Effector memory CD4-positive, alpha-beta T cell (primary cell): Measurements from ENCODE around the gene PCDH1.

Experiments
- DNase-seq, 3 donors: peaks; one replicate each; pipeline ENCODE4 v3.0.0-alpha.2; 2020
- H3K27ac ChIP-seq: 2 replicates; pipeline ENCODE4 v1.7.0; 2013; ENCODE audit warnings: mild to moderate bottlenecking, low read length, moderate library complexity; ENCODE audit not compliant: insufficient read depth, poor library complexity, severe bottlenecking
- H3K27me3 ChIP-seq: replicated peaks from 2 replicates; pipeline ENCODE4 v1.7.0; 2013; ENCODE audit warnings: mild to moderate bottlenecking, low read length; ENCODE audit not compliant: insufficient read depth, control insufficient read depth, poor library complexity, severe bottlenecking
- H3K36me3 ChIP-seq: 2 replicates; pipeline ENCODE4 v1.7.0; 2013; ENCODE audit warnings: mild to moderate bottlenecking, low read length, moderate library complexity; ENCODE audit not compliant: control insufficient read depth, insufficient read depth
- H3K4me1 ChIP-seq: 2 replicates; pipeline ENCODE4 v1.7.0; 2013; ENCODE audit warnings: low read length, mild to moderate bottlenecking; ENCODE audit not compliant: control insufficient read depth, insufficient read depth, poor library complexity, severe bottlenecking
- H3K4me3 ChIP-seq: 2 replicates; pipeline ENCODE4 v1.7.0; 2013; ENCODE audit warnings: low read length, low read depth, mild to moderate bottlenecking; ENCODE audit not compliant: insufficient read depth, poor library complexity, severe bottlenecking
- H3K9me3 ChIP-seq: 2 replicates; pipeline ENCODE4 v1.7.0; 2013; ENCODE audit warnings: mild to moderate bottlenecking, low read length, moderate library complexity; ENCODE audit not compliant: control insufficient read depth

Gene PCDH1

GRCh38 chr5:141914797-141915196, 36.6 kb upstream of the PCDH1 start:
- Histone ChIP-seq H3K9me3 (no peaks in the 10 kb centered on the region), H3K4me1 (peaks cover 8% of the 10 kb centered on the region), H3K36me3 (no peaks in the 10 kb centered on the region), H3K27ac (no peak overlapping the region), H3K27me3 (peaks cover 14% of the 10 kb centered on the region), H3K4me3 (no peak overlapping the region)
- DNase-seq = no peak

GRCh38 chr5:141914199-141914743, 36.1 kb upstream of the PCDH1 start:
- Histone ChIP-seq H3K9me3 (no peaks in the 10 kb centered on the region), H3K36me3 (no peaks in the 10 kb centered on the region), H3K4me3 (peak overlapping the region; percentile 20), H3K4me1 (peaks cover 8% of the 10 kb centered on the region), H3K27ac (no peak overlapping the region), H3K27me3 (peaks cover 14% of the 10 kb centered on the region)
- DNase-seq = no peak

- Histone ChIP-seq H3K9me3 (no peaks in the 10 kb centered on the region), H3K4me3 (peak overlapping the region; percentile 20), H3K27ac (no peak overlapping the region), H3K4me1 (peaks cover 8% of the 10 kb centered on the region), H3K27me3 (peaks cover 14% of the 10 kb centered on the region), H3K36me3 (no peaks in the 10 kb centered on the region)
- no peak for DNase-seq
Measured at GRCh38 chr5:141913560-141914198, 35.5 kb upstream of the PCDH1 start.

GRCh38 chr5:141910271-141910673, 32.1 kb upstream of the PCDH1 start:
- H3K27ac ChIP-seq = no peak overlapping the region
- peaks cover 14% of the 10 kb centered on the region for H3K27me3 ChIP-seq
- DNase-seq = no peak
- no peaks in the 10 kb centered on the region for H3K36me3 ChIP-seq
- no peak overlapping the region for H3K4me3 ChIP-seq
- H3K4me1 ChIP-seq = peaks cover 8% of the 10 kb centered on the region
- no peaks in the 10 kb centered on the region for H3K9me3 ChIP-seq

- H3K27me3 ChIP-seq = peaks cover 14% of the 10 kb centered on the region
- H3K4me3 ChIP-seq = no peak overlapping the region
- no peak for DNase-seq
- no peaks in the 10 kb centered on the region for H3K36me3 ChIP-seq
- no peaks in the 10 kb centered on the region for H3K9me3 ChIP-seq
- no peak overlapping the region for H3K27ac ChIP-seq
- H3K4me1 ChIP-seq = peaks cover 7% of the 10 kb centered on the region
Measured at GRCh38 chr5:141909212-141909611, 31.0 kb upstream of the PCDH1 start.

GRCh38 chr5:141908796-141909195, 30.6 kb upstream of the PCDH1 start:
- DNase-seq = no peak
- no peaks in the 10 kb centered on the region for H3K9me3 ChIP-seq
- no peak overlapping the region for H3K4me3 ChIP-seq
- peaks cover 10% of the 10 kb centered on the region for H3K27me3 ChIP-seq
- no peaks in the 10 kb centered on the region for H3K36me3 ChIP-seq
- H3K4me1 ChIP-seq = peaks cover 3% of the 10 kb centered on the region
- no peak overlapping the region for H3K27ac ChIP-seq

DNA sequence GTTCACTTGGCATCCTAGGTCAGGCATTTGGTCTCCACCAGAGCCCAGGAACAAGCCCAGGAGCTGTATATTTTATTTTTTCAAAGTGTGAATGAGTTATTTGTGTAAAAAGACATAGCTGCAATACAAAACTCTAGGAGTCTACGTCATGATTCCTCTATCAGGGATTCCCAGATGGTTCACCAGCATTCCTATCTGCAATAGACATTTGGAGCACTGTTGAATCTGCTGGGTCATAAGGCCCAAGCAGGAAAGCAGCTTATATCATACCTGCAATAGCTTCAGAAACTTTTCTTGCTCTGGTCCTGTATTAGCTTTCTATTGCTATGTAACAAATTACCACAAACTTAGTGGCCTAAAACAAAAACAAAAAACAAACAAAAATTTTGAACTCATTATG, 28.8 kb upstream of the PCDH1 start:
- Histone ChIP-seq H3K27ac (no peak overlapping the region), H3K4me3 (no peak overlapping the region), H3K4me1 (no peaks in the 10 kb centered on the region), H3K36me3 (no peaks in the 10 kb centered on the region), H3K9me3 (no peaks in the 10 kb centered on the region), H3K27me3 (no peaks in the 10 kb centered on the region)
- no peak for DNase-seq

DNA sequence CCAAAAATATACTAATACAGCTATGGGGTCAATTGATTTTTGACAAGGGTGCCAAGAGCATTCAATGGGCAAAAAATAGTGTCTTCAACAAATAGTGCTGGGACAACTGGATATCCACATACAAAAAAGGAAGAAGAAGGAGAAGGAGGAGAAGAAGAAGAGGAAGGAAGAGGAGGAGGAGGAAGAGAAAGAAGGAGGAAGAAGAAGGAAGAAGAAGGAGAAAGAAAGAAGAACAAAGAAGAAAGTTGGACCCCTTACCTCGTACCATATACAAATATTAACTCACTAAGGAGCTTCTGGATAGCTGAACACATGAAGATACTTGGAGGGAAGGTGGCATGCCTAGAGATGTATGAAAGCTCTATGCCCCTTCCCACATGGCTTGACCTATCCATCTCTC, 28.3 kb upstream of the PCDH1 start:
- Histone ChIP-seq H3K4me1 (no peaks in the 10 kb centered on the region), H3K27me3 (no peaks in the 10 kb centered on the region), H3K36me3 (no peaks in the 10 kb centered on the region), H3K9me3 (no peaks in the 10 kb centered on the region), H3K27ac (no peak overlapping the region), H3K4me3 (no peak overlapping the region)
- no peak for DNase-seq

- no peaks in the 10 kb centered on the region for H3K4me1 ChIP-seq
- no peak for DNase-seq
- no peaks in the 10 kb centered on the region for H3K9me3 ChIP-seq
- no peak overlapping the region for H3K4me3 ChIP-seq
- H3K36me3 ChIP-seq = no peaks in the 10 kb centered on the region
- H3K27me3 ChIP-seq = no peaks in the 10 kb centered on the region
- no peak overlapping the region for H3K27ac ChIP-seq
Measured at GRCh38 chr5:141904551-141904950, 26.3 kb upstream of the PCDH1 start.

DNA sequence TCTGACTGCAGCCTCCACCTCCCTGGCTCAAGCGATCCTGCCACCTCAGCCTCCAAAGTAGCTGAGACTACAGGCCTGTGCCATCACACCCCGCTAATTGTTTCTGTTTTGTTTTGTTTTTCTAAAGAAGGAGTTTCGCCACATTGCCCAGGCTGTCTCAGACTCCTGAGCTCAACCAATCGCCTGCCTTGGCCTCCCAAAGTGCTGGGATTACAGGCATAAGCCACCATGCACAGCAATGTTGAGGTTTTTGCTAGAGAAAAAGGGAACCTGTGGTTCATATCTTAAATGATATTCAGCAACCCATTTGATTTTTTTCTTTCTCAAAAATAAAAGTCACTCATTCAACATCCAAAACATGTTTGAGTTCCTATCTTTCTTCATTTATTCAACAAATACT, 25.1 kb upstream of the PCDH1 start:
- H3K27ac ChIP-seq = no peak overlapping the region
- H3K9me3 ChIP-seq = no peaks in the 10 kb centered on the region
- no peak for DNase-seq
- no peaks in the 10 kb centered on the region for H3K27me3 ChIP-seq
- H3K4me1 ChIP-seq = no peaks in the 10 kb centered on the region
- H3K36me3 ChIP-seq = no peaks in the 10 kb centered on the region
- H3K4me3 ChIP-seq = no peak overlapping the region
